NK-92 (cell line): ENCODE measurements around the gene NEGR1.

Experiments
- DNase-seq: peaks from one replicate; lab custom pipeline; 2025; ENCODE audit not compliant: unreplicated experiment; lab: John Stamatoyannopoulos, UW

Gene NEGR1

GRCh38 chr1:72122099-72122880 lies 160.0 kb downstream of the NEGR1 start:
- DNase-seq = no peak

GRCh38 chr1:72119491-72119890 lies 162.8 kb downstream of the NEGR1 start:
- DNase-seq = no peak

GRCh38 chr1:72117621-72118020 lies 164.7 kb downstream of the NEGR1 start:
- DNase-seq = no peak

- no peak for DNase-seq
These were observed 167.0 kb downstream of the NEGR1 start for GRCh38 chr1:72115290-72115689.

- no peak for DNase-seq
These were observed 170.7 kb downstream of the NEGR1 start for GRCh38 chr1:72111662-72112061.

- DNase-seq = no peak
These were observed 172.4 kb downstream of the NEGR1 start for GRCh38 chr1:72109916-72110315.

GRCh38 chr1:72105201-72105600 lies 177.1 kb downstream of the NEGR1 start:
- no peak for DNase-seq

- no peak for DNase-seq
These were observed 180.3 kb downstream of the NEGR1 start for GRCh38 chr1:72101840-72102632.

- no peak for DNase-seq
These were observed 181.6 kb downstream of the NEGR1 start for GRCh38 chr1:72100771-72101170.

GRCh38 chr1:72097851-72098570 lies 184.3 kb downstream of the NEGR1 start:
- DNase-seq = no peak

- no peak for DNase-seq
These were observed 188.1 kb downstream of the NEGR1 start for GRCh38 chr1:72094209-72094608.

GRCh38 chr1:72086394-72086793 lies 195.9 kb downstream of the NEGR1 start:
- DNase-seq = no peak

- no peak for DNase-seq
These were observed 206.9 kb downstream of the NEGR1 start for GRCh38 chr1:72075425-72075824.

- DNase-seq = no peak
These were observed 215.9 kb downstream of the NEGR1 start for GRCh38 chr1:72066431-72066830.

GRCh38 chr1:72064196-72065075 lies 217.9 kb downstream of the NEGR1 start:
- DNase-seq = no peak

- no peak for DNase-seq
These were observed 218.8 kb downstream of the NEGR1 start for GRCh38 chr1:72063364-72064044.

GRCh38 chr1:72062584-72062983 lies 219.8 kb downstream of the NEGR1 start:
- no peak for DNase-seq

GRCh38 chr1:72060466-72061245 lies 221.7 kb downstream of the NEGR1 start:
- no peak for DNase-seq

GRCh38 chr1:72056516-72056915 lies 225.8 kb downstream of the NEGR1 start:
- no peak for DNase-seq
